Activated CD4-positive, alpha-beta T cell treated with anti-CD3 and anti-CD28 coated beads, Interleukin-2, Interleukin-4, amounts not matched to agents 100 ng/mL and 50 ng/mL, durations not matched to agents 16 hours and 8 hours (primary cell): ENCODE results near the gene ZBTB43.
"Not testable (repeated sequence)": the region's sequence is repeated elsewhere in the genome, so short reads cannot be mapped to it uniquely, and the experiment has no call there.

Source experiments
- DNase-seq: peaks from one replicate; pipeline ENCODE4 v3.0.0-alpha.2; 2020; ENCODE audit warnings: low spot score

Gene ZBTB43, protein sequence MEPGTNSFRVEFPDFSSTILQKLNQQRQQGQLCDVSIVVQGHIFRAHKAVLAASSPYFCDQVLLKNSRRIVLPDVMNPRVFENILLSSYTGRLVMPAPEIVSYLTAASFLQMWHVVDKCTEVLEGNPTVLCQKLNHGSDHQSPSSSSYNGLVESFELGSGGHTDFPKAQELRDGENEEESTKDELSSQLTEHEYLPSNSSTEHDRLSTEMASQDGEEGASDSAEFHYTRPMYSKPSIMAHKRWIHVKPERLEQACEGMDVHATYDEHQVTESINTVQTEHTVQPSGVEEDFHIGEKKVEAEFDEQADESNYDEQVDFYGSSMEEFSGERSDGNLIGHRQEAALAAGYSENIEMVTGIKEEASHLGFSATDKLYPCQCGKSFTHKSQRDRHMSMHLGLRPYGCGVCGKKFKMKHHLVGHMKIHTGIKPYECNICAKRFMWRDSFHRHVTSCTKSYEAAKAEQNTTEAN

DNA sequence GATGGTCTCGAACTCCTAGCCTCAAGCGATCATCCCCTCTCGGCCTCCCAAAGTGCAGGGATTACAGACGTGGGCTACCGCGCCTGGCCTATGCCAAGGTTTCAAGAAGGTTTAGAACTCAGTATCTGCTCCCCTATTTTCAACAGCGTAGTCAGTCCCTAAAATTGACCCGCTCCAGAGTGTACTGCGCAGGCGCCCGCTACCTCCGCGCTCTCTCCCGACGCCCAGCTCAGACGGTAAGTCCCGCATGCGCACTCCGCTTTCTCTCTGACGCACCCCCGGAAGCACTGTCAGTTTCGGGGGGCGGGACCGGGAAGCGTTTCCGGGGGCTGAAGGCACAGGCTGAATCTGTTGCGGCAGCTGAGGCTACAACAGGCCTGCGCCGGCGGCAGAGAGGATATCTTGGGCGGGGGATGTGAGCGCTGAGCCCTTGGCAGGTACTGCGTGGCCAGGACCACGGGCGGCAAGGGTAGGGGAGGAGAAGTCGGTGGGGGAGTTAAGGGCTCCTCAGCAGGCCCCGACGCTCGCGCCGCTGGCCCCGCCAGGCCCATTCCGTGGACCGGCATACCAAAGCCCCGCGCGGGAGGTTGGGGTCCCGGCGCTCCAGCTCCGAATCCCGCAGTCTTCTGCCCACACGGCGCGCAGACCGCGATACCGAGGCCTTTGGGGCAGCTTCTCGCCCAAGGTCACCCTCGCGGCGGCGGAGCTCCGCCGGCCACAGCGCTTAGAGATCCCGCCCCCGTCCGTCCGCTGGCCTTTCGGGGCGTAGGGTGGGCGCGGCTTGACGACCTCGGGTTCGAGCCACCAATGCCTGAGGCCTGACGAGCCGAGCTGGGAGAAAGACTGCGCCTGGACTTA is at the start of gene ZBTB43:
Gene ZBTB43 (plus strand): TSS at position 345 of the 858 bp plus-strand sequence. CDS start 27,470 bp downstream, outside the sequence.
- peak; percentile 98 for DNase-seq

- DNase-seq, result no peak
Measured at GRCh38 chr9:126755317-126755875, 49.4 kb upstream of the ZBTB43 start.

DNA sequence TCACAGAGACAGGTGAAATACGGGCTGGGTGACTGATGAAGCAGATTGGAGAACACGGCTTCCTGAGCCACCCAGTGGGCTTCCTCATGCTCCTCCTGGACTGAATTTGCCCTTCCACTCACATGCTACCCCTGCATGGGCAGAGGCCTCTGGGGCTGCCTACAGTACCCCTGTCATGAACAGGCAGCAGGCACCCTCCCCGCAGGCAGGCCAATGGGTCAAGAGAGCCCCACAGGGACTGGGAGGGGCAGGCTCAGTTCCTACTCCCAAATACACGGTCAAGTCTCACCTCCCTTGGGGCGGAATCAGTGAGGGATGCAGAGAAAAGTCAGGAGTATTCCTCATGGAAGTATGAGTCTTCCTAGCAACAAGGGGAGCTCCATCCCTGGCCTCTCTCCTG is 48.6 kb upstream of the ZBTB43 start:
- DNase-seq, result no peak

DNA sequence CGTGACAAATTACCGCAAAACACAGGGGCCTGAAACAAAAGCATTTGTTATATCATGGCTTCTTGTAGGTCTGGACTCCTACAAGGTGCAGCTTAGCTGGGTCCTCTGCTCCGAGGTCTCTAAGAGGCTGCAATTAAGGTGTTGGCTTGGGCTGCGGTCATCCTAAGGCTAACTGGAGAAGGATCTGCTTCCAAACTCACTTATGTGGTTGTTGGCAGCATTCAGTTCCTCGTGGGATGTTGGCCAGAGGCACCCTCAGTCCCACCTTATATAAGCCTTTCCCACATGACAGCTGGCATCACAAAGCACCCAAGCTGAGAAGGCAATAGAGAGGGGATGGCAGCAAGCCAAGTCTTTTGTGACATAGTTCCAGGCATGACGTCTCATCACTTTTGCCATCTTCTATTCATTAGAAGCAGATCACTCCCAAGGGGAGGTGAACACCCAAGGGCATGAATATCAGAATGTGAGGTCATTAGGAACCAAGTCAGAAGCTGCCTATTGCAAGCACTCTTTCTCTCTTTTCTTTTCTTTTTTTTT is 47.9 kb upstream of the ZBTB43 start:
- DNase-seq, result no peak

- no peak for DNase-seq
Measured at GRCh38 chr9:126758916-126759585, 45.8 kb upstream of the ZBTB43 start.

DNA sequence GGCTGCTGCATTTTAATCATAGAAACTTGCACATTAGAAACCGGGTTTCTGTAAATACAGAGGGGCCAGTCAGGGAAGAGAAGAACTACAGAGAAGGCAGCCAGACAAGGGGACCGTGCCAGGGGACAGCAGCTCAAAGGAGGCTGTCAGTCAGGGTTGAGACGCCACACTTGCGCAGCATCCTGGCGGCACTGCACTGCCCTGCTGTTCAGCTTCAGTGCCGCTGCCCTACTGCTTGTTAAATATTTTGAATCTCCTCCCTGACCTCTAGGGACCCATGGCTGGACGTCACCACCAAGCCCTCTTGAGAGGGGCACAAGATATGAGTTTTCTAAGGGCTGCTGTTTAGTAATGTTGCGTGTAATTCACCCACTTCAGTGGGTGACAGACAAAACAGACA is 43.6 kb upstream of the ZBTB43 start:
- DNase-seq, result no peak

- DNase-seq, result no peak
Measured at GRCh38 chr9:126763130-126763764, 41.6 kb upstream of the ZBTB43 start.

- DNase-seq, result no peak
Measured at GRCh38 chr9:126773004-126773607, 31.7 kb upstream of the ZBTB43 start.

DNA sequence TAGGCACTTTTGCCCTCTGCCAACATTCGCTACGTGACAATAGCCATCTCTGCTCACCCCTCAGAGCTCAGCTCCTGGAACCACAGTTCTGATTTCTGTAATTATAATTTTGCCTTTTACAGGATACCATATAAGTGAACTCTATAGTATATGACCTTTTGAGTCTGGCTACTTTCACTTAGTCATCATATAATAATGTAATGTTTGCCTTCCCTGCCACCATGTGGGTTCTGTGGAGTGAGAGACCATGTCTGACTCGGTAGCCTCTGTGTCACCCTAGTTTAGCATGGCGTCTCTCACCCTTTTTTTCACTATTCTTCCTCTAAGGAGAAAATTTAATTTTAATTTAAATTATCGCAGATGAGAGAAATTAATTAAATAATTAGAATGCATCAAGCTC is 28.9 kb upstream of the ZBTB43 start:
- no peak for DNase-seq

GRCh38 chr9:126777733-126778132 is 27.1 kb upstream of the ZBTB43 start:
- no peak for DNase-seq

DNA sequence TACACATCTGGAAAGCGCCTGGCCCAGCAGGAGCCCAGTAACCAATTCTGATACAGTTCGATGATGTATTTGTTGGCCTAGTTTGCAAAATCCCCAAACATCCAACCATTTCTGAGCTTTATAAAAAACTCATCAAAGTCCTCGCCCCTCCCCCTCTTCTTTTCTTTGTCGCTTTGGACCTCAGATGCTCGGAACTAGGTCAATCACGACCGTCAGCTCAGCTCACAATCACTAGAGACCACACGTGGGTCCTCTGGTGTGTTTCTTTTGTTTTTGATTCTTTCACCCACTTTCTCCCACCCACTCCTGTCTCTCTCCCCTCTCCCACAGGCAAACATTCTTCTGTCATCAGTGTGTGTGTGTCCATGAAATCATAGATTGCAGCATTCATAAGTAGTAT is 26.7 kb upstream of the ZBTB43 start:
- DNase-seq, result no peak

- DNase-seq, result not testable (repeated sequence)
Measured at GRCh38 chr9:126778696-126779095, 26.1 kb upstream of the ZBTB43 start.

DNA sequence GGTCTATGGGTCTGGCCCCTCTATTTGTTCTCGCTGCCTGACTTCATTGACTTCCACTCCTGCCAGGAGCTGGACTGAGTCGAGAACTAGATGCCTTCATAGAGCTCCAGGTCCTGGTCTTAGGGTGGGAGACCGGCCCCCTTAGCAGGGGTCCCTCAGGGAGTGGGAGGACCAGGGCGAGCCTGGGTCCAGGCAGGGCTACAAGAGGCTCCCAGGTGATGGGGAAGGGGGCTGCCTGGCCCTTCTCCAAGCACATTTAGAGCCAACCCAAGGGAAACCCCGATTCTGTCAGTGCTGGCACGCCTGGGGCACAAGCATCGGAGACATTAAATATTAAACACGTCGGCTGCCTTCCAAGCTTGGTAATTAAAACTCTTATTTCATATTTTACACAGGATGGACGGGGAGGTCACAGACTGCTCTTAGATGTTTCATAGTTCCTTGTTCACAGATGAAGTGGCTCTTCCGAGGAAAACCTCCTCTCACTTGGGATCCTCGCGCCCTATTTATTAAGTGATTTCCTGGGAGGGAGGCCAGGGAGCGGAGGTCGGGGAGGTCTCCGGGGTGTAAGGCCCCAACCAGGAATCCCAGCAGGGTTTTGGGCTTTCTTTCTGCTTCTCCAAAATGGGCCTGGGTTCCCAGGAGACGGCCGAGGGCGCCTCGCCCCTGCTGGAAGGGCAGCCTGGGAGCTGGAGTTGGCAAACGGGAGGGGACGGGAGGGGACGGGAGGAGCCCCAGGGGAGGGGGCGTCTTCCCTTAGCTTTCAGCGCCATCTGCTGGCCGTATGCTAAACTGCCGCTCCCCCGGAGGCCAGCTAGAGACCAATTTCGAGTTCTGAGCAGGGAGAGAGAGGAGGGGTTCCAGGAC is 23.4 kb upstream of the ZBTB43 start:
- peak; percentile 82 for DNase-seq

GRCh38 chr9:126782053-126782388 is 22.8 kb upstream of the ZBTB43 start:
- DNase-seq, result no peak

- no peak for DNase-seq
Measured at GRCh38 chr9:126783949-126784348, 20.9 kb upstream of the ZBTB43 start.

GRCh38 chr9:126784401-126784800 is 20.4 kb upstream of the ZBTB43 start:
- DNase-seq, result no peak

GRCh38 chr9:126784841-126785240 is 20.0 kb upstream of the ZBTB43 start:
- DNase-seq, result not testable (repeated sequence)

DNA sequence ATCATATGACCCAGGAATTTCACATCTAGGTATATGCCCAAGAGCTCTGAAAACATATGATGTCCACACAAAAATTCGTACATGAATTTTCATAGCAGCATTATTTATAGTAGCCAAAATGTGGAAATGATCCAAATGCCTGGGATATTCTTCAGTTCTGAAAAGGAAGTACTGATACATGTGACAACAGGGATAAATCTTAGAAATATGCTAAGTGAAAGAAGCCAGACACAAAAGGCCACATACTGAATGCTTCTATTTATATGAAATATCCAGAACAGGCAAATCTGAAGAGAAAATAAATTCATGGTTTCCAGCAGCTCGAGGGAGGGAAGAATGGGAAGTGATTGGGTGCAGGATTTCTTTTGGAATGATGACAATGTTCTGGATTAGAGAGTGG is 16.8 kb upstream of the ZBTB43 start:
- DNase-seq, result no peak

GRCh38 chr9:126788634-126789349 is 16.0 kb upstream of the ZBTB43 start:
- DNase-seq, result peak; percentile 40
